Measurements from ENCODE around the gene S100A10.

GRCh38 chr1:151956957-151957497, 36.6 kb downstream of the S100A10 start:
- TF ChIP-seq CTCF (IDR thresholded peaks at IDR 0.05) (no peak), POLR2AphosphoS5 (IDR thresholded peaks at IDR 0.05) (no peak), POLR2A (IDR thresholded peaks at IDR 0.05; ENCODE audit: low read depth) (no peak), EP300 (IDR thresholded peaks at IDR 0.05) (no peak)
